HL-60 (cell line): ENCODE results near the gene UQCR11.

Source experiments
- GABPA ChIP-seq: IDR thresholded peaks from 2 replicates; pipeline ENCODE4 v1.6.1; 2012; ENCODE audit warnings: low read depth
- POLR2AphosphoS5 ChIP-seq: IDR thresholded peaks from 2 replicates; pipeline ENCODE4 v1.6.1; 2012; ENCODE audit warnings: low read depth
- SPI1 ChIP-seq: IDR thresholded peaks from 2 replicates; pipeline ENCODE4 v1.6.1; 2012; ENCODE audit warnings: low read depth, mild to moderate bottlenecking, borderline replicate concordance
- TF ChIP-seq, protein P1 (sequence below): IDR thresholded peaks from one replicate; pipeline ENCODE4 v1.5.1; 2011; ENCODE audit warnings: low read length, control low read depth, inconsistent platforms; ENCODE audit not compliant: insufficient read depth

DNA sequence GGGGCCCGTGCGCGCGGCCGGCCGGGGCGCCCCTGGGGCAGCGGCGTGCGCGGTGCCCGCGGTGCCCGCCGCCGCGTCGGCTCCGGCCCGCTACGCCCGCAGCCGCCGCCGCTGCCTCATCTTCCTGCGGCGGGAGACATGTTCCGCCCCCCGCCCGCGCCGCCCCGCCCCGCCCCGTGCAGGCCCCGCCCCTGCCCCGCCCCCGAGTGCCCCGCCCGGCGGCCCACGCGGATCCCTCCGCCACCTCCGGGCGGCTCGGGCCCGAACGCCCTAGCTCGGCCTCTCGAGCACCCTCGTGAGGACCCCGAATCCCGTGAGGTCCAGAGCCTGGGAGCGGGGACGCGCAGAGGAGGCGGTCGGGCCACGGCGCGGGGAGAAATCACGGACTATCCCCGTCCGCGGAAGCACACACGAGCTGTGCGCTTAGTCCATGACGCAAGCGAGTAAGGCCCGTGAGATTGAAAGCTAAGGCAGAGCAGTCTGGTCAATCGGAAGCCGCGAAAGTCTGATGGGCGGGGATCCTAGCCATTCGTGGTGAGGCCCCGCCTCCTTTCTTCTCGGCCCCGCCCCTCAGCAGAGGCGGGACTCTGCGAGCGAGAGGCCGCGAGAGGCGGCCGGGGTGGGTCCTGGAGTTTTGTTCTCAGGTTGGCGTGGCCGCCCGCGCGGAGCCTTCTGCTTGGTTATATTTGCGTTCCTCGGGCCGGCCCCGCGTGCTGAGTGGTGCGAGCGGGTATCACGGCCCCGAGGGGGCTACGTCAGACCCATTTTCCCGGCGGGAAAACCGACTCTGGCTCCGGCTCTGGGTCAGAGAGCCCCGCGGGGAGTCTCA lies 47.4 kb upstream of the UQCR11 start, which contains the start of gene TCF3:
- TF ChIP-seq, protein P1, sequence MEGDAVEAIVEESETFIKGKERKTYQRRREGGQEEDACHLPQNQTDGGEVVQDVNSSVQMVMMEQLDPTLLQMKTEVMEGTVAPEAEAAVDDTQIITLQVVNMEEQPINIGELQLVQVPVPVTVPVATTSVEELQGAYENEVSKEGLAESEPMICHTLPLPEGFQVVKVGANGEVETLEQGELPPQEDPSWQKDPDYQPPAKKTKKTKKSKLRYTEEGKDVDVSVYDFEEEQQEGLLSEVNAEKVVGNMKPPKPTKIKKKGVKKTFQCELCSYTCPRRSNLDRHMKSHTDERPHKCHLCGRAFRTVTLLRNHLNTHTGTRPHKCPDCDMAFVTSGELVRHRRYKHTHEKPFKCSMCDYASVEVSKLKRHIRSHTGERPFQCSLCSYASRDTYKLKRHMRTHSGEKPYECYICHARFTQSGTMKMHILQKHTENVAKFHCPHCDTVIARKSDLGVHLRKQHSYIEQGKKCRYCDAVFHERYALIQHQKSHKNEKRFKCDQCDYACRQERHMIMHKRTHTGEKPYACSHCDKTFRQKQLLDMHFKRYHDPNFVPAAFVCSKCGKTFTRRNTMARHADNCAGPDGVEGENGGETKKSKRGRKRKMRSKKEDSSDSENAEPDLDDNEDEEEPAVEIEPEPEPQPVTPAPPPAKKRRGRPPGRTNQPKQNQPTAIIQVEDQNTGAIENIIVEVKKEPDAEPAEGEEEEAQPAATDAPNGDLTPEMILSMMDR, result no peak
- TF ChIP-seq POLR2AphosphoS5, result peak; percentile 41; the same call in 1 of the 2 replicates
- TF ChIP-seq SPI1, result no peak
- TF ChIP-seq GABPA, result 0 out of 2 replicates have a peak, but pooled peaks have one; percentile 27
